Endothelial cell (in vitro differentiated cells): ENCODE data around the gene CPEB2. TPM values are rescaled to one million over a fixed set of nuclear protein-coding genes. Genes with fewer than 3 reads are reported as not detected.

Experiments used
- DNase-seq: peaks from one replicate; pipeline ENCODE4 v3.0.0; 2021; ENCODE audit warnings: low spot score
- H3K27ac Mint-ChIP-seq: one replicate; pipeline ENCODE4 v1.8.0; 2021; ENCODE audit warnings: mixed read lengths, inconsistent platforms; ENCODE audit not compliant: unreplicated experiment
- H3K27me3 Mint-ChIP-seq: one replicate; pipeline ENCODE4 v1.8.0; 2021; ENCODE audit warnings: mild to moderate bottlenecking, moderate library complexity, mixed read lengths, inconsistent platforms; ENCODE audit not compliant: unreplicated experiment
- H3K36me3 Mint-ChIP-seq: one replicate; pipeline ENCODE4 v1.8.0; 2021; ENCODE audit warnings: mild to moderate bottlenecking, low read depth, mixed read lengths, inconsistent platforms; ENCODE audit not compliant: unreplicated experiment
- H3K4me1 Mint-ChIP-seq: one replicate; pipeline ENCODE4 v1.8.0; 2021; ENCODE audit warnings: mild to moderate bottlenecking, mixed read lengths, inconsistent platforms; ENCODE audit not compliant: unreplicated experiment
- H3K4me3 Mint-ChIP-seq: one replicate; pipeline ENCODE4 v1.8.0; 2021; ENCODE audit warnings: mild to moderate bottlenecking, mixed read lengths, inconsistent platforms; ENCODE audit not compliant: unreplicated experiment
- H3K9me3 Mint-ChIP-seq: one replicate; pipeline ENCODE4 v1.8.0; 2021; ENCODE audit warnings: mixed read lengths, inconsistent platforms; ENCODE audit not compliant: unreplicated experiment
- CTCF ChIP-seq: fragments of 200-600 bp; sonication (generic); IDR thresholded peaks from one replicate; pipeline ENCODE4 v1.5.0; 2021; ENCODE audit warnings: antibody characterized with exemption; ENCODE audit not compliant: unreplicated experiment
- total RNA-seq: library from RNA; stranded (reverse); fragmentation: NEBNext Ultra II Directional; extraction: Animal tissue kit (Norgen Biotek cat#: 25700); gene quantifications from one replicate; pipeline ENCODE4 v1.2.1, GENCODE V29; 2021; ENCODE audit not compliant: unreplicated experiment

Gene CPEB2
- total RNA-seq, 1 donor from 2014 or later: 14.9 TPM

GRCh38 chr4:15100380-15100779 is 98.1 kb downstream of the CPEB2 start:
- Mint-ChIP-seq H3K27me3 (no peaks in the 10 kb centered on the region), H3K4me3 (no peak overlapping the region), H3K4me1 (no peaks in the 10 kb centered on the region), H3K9me3 (no peaks in the 10 kb centered on the region), H3K27ac (no peak overlapping the region), H3K36me3 (no peaks in the 10 kb centered on the region)
- DNase-seq: no peak
- no peak for TF ChIP-seq CTCF

DNA sequence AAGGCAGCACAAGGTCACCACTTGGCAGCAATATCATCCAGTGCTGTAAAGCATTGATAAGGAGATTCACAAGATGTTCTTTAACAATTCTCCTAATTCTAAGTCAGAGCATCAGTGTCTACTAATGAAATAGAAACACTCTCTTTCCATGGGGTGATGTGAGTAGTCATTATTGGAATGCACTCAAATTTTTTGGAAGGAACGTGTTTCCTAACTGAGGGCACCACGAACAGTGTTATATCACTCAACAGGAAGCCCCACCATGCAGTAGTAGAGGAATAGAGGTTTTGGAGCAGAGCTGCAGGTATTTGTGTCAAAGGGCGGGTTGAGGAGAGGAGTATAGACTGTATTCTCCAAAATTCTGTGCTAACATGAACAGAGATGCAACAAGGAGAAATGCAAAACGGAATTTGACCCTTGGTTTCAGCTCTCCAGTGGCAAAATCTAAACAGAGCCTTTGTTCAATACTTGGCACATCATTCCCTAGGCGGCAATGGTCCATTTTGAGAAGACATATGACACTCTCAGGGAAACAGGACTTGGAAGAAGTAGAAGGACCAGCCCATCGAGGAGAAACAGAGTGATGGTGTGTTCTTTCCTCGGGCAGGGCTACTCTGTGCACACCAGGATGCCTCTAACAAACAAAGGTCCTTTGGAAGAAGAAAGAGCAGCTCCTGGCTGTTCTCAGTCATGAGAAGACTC is 98.9 kb downstream of the CPEB2 start:
- no peak for TF ChIP-seq CTCF
- no peaks in the 10 kb centered on the region for H3K4me1 Mint-ChIP-seq
- no peak for DNase-seq
- no peaks in the 10 kb centered on the region for H3K9me3 Mint-ChIP-seq
- H3K27me3 Mint-ChIP-seq: no peaks in the 10 kb centered on the region
- H3K4me3 Mint-ChIP-seq: no peak overlapping the region
- H3K27ac Mint-ChIP-seq: no peak overlapping the region
- H3K36me3 Mint-ChIP-seq: no peaks in the 10 kb centered on the region

DNA sequence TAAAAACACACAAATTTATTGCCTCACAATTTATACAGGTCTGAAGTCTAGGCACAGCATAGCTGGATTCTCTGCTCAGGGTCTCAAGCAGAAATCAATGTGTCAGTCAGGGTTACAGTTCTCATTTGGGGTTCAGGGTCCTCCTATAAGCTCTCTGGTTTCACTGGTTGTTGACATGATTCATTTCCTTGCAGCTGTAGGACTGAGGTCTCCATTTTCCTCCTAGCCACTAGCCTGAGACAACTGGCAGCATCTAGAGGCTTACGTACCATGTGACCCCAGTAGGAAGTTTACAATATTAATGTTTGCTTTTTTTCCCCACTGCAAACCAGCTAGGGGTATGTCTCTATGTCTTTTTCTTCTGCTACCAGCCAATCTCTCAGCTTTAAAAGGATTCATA is 102.5 kb downstream of the CPEB2 start:
- no peak for DNase-seq

DNA sequence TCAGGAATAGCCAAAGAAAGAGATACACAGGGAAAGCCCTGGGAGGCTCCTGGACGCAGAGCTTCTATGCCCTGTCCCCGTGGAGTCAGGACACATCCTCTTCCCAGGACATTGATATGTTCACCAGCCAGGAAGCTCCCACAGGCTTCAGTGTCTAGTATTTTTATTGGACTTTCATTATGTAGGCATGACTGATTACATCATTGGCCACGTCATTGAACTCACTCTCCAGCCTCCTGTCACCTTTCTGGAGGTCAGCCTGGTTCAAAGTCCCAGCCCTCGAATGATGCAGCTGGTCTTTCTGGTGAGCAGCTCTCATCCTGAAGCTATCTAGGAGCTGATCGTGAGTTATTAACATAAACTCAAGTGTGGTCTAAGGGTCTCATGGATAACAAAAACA is 104.1 kb downstream of the CPEB2 start:
- H3K4me1 Mint-ChIP-seq: no peaks in the 10 kb centered on the region
- DNase-seq: no peak
- no peaks in the 10 kb centered on the region for H3K27me3 Mint-ChIP-seq
- no peaks in the 10 kb centered on the region for H3K36me3 Mint-ChIP-seq
- H3K9me3 Mint-ChIP-seq: no peaks in the 10 kb centered on the region
- no peak overlapping the region for H3K27ac Mint-ChIP-seq
- no peak overlapping the region for H3K4me3 Mint-ChIP-seq
- no peak for TF ChIP-seq CTCF

More for the DNA sequence above, 102.5 kb downstream of the CPEB2 start:
- Mint-ChIP-seq H3K4me3 (no peak overlapping the region), H3K4me1 (no peaks in the 10 kb centered on the region), H3K27ac (no peak overlapping the region), H3K9me3 (no peaks in the 10 kb centered on the region), H3K27me3 (no peaks in the 10 kb centered on the region), H3K36me3 (no peaks in the 10 kb centered on the region)
- no peak for TF ChIP-seq CTCF

DNA sequence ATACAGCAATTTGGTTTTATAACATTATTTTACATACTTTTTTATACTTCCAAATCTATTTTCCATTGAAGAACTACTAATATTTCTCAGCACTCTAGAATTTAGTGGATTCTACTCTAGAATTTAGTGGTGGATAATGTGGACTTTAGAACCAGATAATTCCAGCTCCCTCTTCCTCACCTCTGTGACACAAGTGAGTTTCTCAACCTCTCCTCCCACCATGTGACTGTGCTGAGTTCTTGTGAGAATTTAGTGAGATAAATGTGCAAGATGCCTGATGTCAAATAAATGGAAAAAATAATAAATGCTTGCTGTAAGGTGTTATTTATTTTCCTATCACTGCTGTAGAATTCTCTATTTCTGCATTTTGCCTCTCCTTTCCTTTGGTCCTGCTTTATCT is 107.3 kb downstream of the CPEB2 start:
- Mint-ChIP-seq H3K27ac (no peak overlapping the region), H3K36me3 (no peaks in the 10 kb centered on the region), H3K4me3 (no peak overlapping the region), H3K4me1 (no peaks in the 10 kb centered on the region), H3K27me3 (no peaks in the 10 kb centered on the region), H3K9me3 (no peaks in the 10 kb centered on the region)
- DNase-seq: no peak
- TF ChIP-seq CTCF: no peak
